HFFc6 (cell line): ENCODE results near the gene OBP2B. TPM values are rescaled to one million over a fixed set of nuclear protein-coding genes. Genes with fewer than 3 reads are reported as not detected.

Source experiments
- DNase-seq: peaks from one replicate; pipeline ENCODE4 v3.0.0-alpha.2; 2018
- H3K27ac Mint-ChIP-seq: 2 replicates; pipeline ENCODE4 v1.8.0; 2020; ENCODE audit warnings: mild to moderate bottlenecking, mixed read lengths
- H3K27me3 Mint-ChIP-seq: 2 replicates; pipeline ENCODE4 v1.8.0; 2021; ENCODE audit warnings: mild to moderate bottlenecking, moderate library complexity, mixed read lengths; ENCODE audit not compliant: insufficient read depth
- H3K36me3 Mint-ChIP-seq: 2 replicates; pipeline ENCODE4 v1.8.0; 2021; ENCODE audit warnings: low read depth, mixed read lengths
- H3K4me1 Mint-ChIP-seq: 2 replicates; pipeline ENCODE4 v1.8.0; 2020; ENCODE audit warnings: low read depth, mixed read lengths
- H3K4me3 Mint-ChIP-seq: 2 replicates; pipeline ENCODE4 v1.8.0; 2020; ENCODE audit warnings: mild to moderate bottlenecking, moderate library complexity, mixed read lengths
- H3K9me3 Mint-ChIP-seq: 2 replicates; pipeline ENCODE4 v1.8.0; 2020; ENCODE audit warnings: mild to moderate bottlenecking, mixed read lengths
- CTCF ChIP-seq: fragments of 200-600 bp; sonication (generic); IDR thresholded peaks from 2 replicates; pipeline ENCODE4 v1.5.0; 2021; ENCODE audit warnings: antibody characterized with exemption, mild to moderate bottlenecking
- total RNA-seq, 6 experiments: library from RNA; stranded (reverse); fragmentation: NEBNext Ultra II Directional; extraction: Animal tissue kit (Norgen Biotek cat#: 25700); gene quantifications; 2 replicates in 1 of 6; 3 replicates in 5 of 6; pipeline ENCODE4 v1.2.3, GENCODE V29; 2021

Gene OBP2B
- total RNA-seq, 6 experiments from 2014 or later, result not detected

GRCh38 chr9:133165452-133165730 lies 43.7 kb downstream of the OBP2B start:
- Mint-ChIP-seq H3K4me3 (no peak overlapping the region), H3K9me3 (no peaks in the 10 kb centered on the region), H3K27ac (no peak overlapping the region), H3K27me3 (peaks cover 14% of the 10 kb centered on the region), H3K36me3 (no peaks in the 10 kb centered on the region), H3K4me1 (peaks cover 5% of the 10 kb centered on the region; the same call in 1 of the 2 replicates)
- TF ChIP-seq CTCF, result no peak
- no peak for DNase-seq

GRCh38 chr9:133164191-133164590 lies 44.9 kb downstream of the OBP2B start:
- Mint-ChIP-seq H3K4me3 (peak overlapping the region; percentile 74), H3K27ac (no peak overlapping the region), H3K36me3 (no peaks in the 10 kb centered on the region), H3K9me3 (no peaks in the 10 kb centered on the region), H3K27me3 (peaks cover 9% of the 10 kb centered on the region; the same call in 1 of the 2 replicates), H3K4me1 (peaks cover 5% of the 10 kb centered on the region; the same call in 1 of the 2 replicates)
- TF ChIP-seq CTCF, result no peak
- DNase-seq, result no peak

- Mint-ChIP-seq H3K27ac (no peak within 1 kb of the TSS), H3K36me3 (no peaks in the 10 kb centered on the region), H3K4me3 (peak within 1 kb of the TSS; percentile 74), H3K4me1 (peaks cover 4% of the 10 kb centered on the region; the same call in 1 of the 2 replicates), H3K27me3 (peaks cover 8% of the 10 kb centered on the region; the same call in 1 of the 2 replicates), H3K9me3 (no peaks in the 10 kb centered on the region)
- DNase-seq, result no peak
- TF ChIP-seq CTCF, result no peak
Measured at GRCh38 chr9:133163504-133164172, 45.4 kb downstream of the OBP2B start, which contains the start of gene GBGT1. Gene GBGT1 (minus strand): TSS chr9:133163914. CDS start chr9:133162412, 1,502 bp downstream.

- DNase-seq, result no peak
- Mint-ChIP-seq H3K36me3 (no peaks in the 10 kb centered on the region), H3K27me3 (peaks cover 8% of the 10 kb centered on the region; the same call in 1 of the 2 replicates), H3K4me3 (peak overlapping the region; percentile 42; the same call in 1 of the 2 replicates), H3K9me3 (no peaks in the 10 kb centered on the region), H3K27ac (no peak overlapping the region), H3K4me1 (no peaks in the 10 kb centered on the region)
- TF ChIP-seq CTCF, result no peak
Measured at GRCh38 chr9:133162861-133163503, 46.1 kb downstream of the OBP2B start.

- Mint-ChIP-seq H3K4me1 (no peaks in the 10 kb centered on the region), H3K36me3 (no peaks in the 10 kb centered on the region), H3K4me3 (no peak overlapping the region), H3K9me3 (no peaks in the 10 kb centered on the region), H3K27me3 (peaks cover 5% of the 10 kb centered on the region), H3K27ac (no peak overlapping the region)
- no peak for DNase-seq
- TF ChIP-seq CTCF, result no peak
Measured at GRCh38 chr9:133161547-133161950, 47.5 kb downstream of the OBP2B start.
